H54 (cell line): Measurements from ENCODE around the gene INPP1.
A peak's percentile ranks its signal among the peaks of the same experiment; 100 is the strongest.

Experiments used
- DNase-seq: peaks from one replicate; pipeline ENCODE4 v3.0.0; 2011; ENCODE audit warnings: low spot score, mixed read lengths; ENCODE audit not compliant: insufficient read length
- FAIRE-seq: peaks from 3 replicates; lab custom pipeline; 2011; peaks lifted over from hg19 to GRCh38; lab: Jason Lieb, UNC
- POLR2A ChIP-seq: IDR thresholded peaks from 2 replicates; pipeline ENCODE4 v1.6.1; 2011; ENCODE audit warnings: low read depth, mild to moderate bottlenecking, low read length

The INPP1 gene

DNA sequence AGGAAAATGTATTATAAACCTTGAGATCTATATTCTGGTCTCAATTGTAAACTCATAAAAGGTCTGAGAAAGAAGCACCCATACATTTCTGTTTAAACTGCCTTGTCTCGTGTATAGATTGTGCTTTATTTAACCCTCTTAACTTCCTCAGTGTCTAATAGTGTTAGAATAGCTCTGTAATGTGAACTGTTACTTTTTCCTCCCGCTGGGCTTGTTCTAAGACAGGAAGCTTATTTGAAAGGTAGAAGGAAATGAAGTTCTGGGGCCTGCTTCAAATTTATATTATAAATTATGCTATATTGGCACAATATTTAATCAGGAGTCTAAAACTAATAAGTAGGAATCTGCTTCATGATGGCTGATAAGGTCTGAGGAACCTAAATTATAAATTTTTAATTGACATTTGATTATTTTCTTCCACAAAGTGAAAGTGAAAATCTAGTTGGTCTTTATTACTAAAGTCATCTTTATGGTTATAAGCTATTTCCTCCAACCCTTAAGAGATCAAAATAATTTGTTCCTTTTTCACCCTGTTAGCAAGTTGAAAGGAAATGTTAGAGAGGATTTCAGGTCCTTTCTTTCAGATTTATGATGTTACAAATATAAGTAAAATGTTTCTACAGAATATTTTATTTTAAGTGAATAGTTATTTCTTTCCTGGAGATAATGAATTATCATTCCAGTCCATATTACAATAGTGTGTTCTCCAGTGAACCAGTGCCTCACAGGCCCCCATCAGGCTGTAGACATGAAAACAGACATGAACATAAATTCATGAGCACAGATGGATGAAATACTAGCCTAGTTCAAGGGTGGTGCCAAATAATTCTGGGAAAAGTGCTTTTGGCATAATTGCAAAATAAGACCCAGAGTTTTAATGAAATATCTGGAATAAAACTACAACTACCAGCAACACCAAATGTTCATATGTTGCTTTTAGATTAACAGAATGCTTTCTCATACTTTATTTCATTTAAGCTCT is 72.7 kb downstream of the INPP1 start:
- FAIRE-seq (peak; percentile 50), DNase-seq (no peak)
- no peak for TF ChIP-seq POLR2A

DNA sequence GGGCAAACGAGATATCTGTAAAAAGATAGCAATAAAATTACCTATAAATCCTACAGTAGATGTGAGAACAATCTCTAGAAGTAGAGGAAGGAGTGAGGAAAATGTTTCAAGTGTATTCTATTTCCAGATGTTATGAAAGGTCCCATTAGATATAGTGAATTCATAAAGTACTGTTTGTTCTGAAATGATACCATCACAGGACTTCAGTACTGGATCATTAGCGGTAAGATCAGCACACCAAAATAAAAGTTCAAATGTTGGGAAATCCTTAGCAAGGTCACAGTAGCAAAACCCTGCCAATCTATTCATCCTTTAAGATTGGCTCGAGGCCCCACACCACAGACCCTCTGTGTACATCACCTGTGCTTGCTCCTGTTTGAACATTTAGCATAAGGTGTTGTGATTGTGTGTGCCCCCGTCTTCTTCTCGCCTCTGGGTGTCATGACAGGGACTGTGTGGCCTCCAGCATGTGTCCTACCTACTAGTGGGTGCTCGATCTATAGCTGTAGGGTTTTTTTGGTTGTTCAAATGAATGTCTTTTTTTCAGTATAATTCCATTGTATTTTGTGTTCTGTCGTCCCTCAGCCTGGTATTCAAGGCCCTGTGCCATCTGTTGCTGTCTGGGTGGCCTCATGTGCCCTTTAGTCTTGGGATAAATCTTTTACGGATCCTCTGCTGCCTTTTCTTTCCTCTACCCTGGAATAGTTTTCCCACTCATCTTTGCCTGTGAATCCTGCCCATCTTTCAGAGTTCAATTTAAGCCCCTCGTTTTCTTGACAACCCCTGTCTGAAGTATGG is 73.9 kb downstream of the INPP1 start:
- no peak for TF ChIP-seq POLR2A
- peak; percentile 50 for FAIRE-seq
- no peak for DNase-seq

DNA sequence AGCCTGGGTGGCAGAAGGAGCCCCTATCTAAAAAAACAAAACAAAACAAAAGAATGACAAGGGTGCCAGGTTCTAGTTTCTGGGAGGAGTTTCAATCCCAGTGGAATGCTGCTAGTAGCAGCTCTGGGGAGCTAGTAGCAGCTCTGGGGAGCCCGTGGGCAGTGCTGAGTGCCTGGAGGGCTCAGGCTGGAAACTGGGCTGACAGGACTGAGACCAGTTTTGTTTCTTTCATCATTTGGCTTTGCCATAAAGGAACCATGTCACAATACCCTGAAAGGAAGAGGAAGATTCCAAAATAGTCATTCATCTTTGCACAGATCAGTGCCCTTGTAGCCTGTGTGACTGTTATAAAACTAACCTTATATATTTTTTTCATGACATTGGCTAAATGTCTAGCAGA is 75.3 kb downstream of the INPP1 start:
- no peak for DNase-seq
- no peak for FAIRE-seq
- no peak for TF ChIP-seq POLR2A

DNA sequence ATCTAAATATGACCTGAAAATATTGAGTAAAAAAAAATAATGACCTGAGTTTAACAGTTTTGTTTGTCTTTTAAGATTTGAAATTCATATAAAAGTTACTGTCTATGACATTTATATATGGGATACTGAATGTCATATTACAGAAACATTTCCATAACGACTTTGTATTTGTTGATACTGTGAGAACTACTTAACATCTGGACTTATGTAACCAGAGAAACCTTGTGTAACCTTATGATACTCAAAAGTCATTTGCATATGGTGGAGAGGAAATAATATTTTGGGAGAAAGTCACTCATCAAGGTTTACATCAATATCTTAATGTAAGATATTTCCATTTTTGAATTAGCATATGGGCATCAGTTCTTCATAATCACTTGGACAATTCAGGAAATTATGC is 77.4 kb downstream of the INPP1 start:
- FAIRE-seq (peak; percentile 20), DNase-seq (no peak)
- no peak for TF ChIP-seq POLR2A
